ENCODE results near the gene LDLRAD4. TPM values are rescaled to one million over a fixed set of nuclear protein-coding genes. Genes with fewer than 3 reads are reported as not detected.

The LDLRAD4 gene
- total RNA-seq, 1 donor from 2014 or later = 1.4 TPM

- H3K4me3 Mint-ChIP-seq = peak overlapping the region; percentile 3
These were observed 4.3 kb downstream of the LDLRAD4 start for GRCh38 chr18:13222856-13223281.

GRCh38 chr18:13223311-13224143, 5.0 kb downstream of the LDLRAD4 start:
- no peak for DNase-seq (ENCODE audit: low read depth, low spot score)
- Mint-ChIP-seq H3K27ac (ENCODE audit: unreplicated experiment) (no peak overlapping the region), H3K4me3 (no peak overlapping the region), H3K27me3 (ENCODE audit: low read depth) (peaks cover 51% of the 10 kb centered on the region), H3K36me3 (ENCODE audit: low read depth) (no peaks in the 10 kb centered on the region), H3K4me1 (peaks cover 21% of the 10 kb centered on the region), H3K9me3 (no peaks in the 10 kb centered on the region)
- TF ChIP-seq CTCF (conservative IDR thresholded peaks at IDR 0.05) = no peak

More at GRCh38 chr18:13222856-13223281, 4.3 kb downstream of the LDLRAD4 start:
- Mint-ChIP-seq H3K4me1 (peaks cover 21% of the 10 kb centered on the region), H3K27me3 (ENCODE audit: low read depth) (peaks cover 51% of the 10 kb centered on the region), H3K36me3 (ENCODE audit: low read depth) (no peaks in the 10 kb centered on the region), H3K9me3 (no peaks in the 10 kb centered on the region), H3K27ac (ENCODE audit: unreplicated experiment) (no peak overlapping the region)
- TF ChIP-seq CTCF (conservative IDR thresholded peaks at IDR 0.05) = no peak
- no peak for DNase-seq (ENCODE audit: low read depth, low spot score)

GRCh38 chr18:13225261-13225660, 6.7 kb downstream of the LDLRAD4 start:
- H3K9me3 Mint-ChIP-seq = no peaks in the 10 kb centered on the region
- TF ChIP-seq CTCF (conservative IDR thresholded peaks at IDR 0.05) = no peak

DNA sequence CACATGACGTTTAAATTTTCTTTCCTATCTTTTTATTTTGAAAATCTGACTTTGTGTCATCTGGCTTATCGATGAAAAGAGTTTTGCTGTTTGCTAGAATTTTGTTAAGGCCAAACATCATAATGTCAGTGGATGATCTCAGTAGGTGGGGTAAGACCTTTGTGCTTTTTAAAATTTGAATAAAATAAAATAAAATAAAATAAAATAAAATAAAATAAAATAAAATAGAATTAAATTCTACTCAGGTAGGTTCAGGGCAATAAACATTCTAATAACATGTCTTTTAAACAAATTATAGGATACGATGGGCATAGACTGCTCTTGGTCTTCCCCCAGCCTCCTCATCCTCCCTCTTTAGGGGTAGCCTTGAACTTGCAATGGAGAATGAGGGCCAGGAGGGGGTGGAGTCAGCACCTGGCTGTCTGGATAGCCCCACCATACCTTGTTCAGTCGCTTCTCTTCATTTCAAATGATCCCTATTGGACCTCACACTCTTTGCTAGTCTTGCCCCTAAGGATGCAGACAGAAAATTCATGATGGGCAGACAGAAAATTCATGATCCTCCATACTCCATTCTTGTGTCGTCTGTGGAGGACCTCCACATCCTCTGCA, 8.1 kb downstream of the LDLRAD4 start:
- H3K27ac Mint-ChIP-seq (ENCODE audit: unreplicated experiment) = no peak overlapping the region
- no peak overlapping the region for H3K4me3 Mint-ChIP-seq
- TF ChIP-seq CTCF (conservative IDR thresholded peaks at IDR 0.05) = no peak
- H3K36me3 Mint-ChIP-seq (ENCODE audit: low read depth) = no peaks in the 10 kb centered on the region
- H3K4me1 Mint-ChIP-seq = peaks cover 17% of the 10 kb centered on the region
- no peak for DNase-seq (ENCODE audit: low read depth, low spot score)
- no peaks in the 10 kb centered on the region for H3K9me3 Mint-ChIP-seq
- peaks cover 20% of the 10 kb centered on the region for H3K27me3 Mint-ChIP-seq (ENCODE audit: low read depth)

More at GRCh38 chr18:13225261-13225660, 6.7 kb downstream of the LDLRAD4 start:
- no peak overlapping the region for H3K4me3 Mint-ChIP-seq
- H3K36me3 Mint-ChIP-seq (ENCODE audit: low read depth) = no peaks in the 10 kb centered on the region
- H3K27me3 Mint-ChIP-seq (ENCODE audit: low read depth) = peaks cover 34% of the 10 kb centered on the region
- peaks cover 17% of the 10 kb centered on the region for H3K4me1 Mint-ChIP-seq
- no peak overlapping the region for H3K27ac Mint-ChIP-seq (ENCODE audit: unreplicated experiment)
- DNase-seq (ENCODE audit: low read depth, low spot score) = no peak

DNA sequence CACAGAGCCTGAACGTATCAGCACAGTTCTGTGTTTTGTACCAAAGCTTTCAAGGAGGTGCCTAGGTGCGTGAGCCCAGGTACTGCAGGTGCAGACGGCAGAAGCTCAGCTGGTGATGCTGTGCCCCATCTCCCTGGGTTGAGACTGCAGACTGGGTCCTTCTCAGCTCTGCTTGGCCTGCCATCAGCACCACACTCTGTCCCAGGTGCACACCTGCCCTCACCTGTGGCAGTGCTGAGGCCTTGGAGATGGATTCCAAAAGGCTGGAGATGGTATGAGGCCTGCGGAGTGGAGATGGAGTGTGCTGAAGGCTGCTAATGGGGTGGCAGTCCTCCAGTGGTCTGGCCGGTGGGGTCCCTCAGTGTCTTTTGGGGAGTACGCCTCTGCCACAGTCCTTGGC, 9.3 kb downstream of the LDLRAD4 start:
- TF ChIP-seq CTCF (conservative IDR thresholded peaks at IDR 0.05) = no peak
- Mint-ChIP-seq H3K27me3 (ENCODE audit: low read depth) (peaks cover 7% of the 10 kb centered on the region), H3K36me3 (ENCODE audit: low read depth) (no peaks in the 10 kb centered on the region), H3K4me3 (no peak overlapping the region), H3K9me3 (no peaks in the 10 kb centered on the region), H3K27ac (ENCODE audit: unreplicated experiment) (no peak overlapping the region), H3K4me1 (peaks cover 7% of the 10 kb centered on the region)
- DNase-seq (ENCODE audit: low read depth, low spot score) = no peak

All from neural crest cell (in vitro differentiated cells).